Stomach (tissue), 9 donors: ENCODE data around the gene ABHD17B. TPM values are rescaled to one million over a fixed set of nuclear protein-coding genes. Genes with fewer than 3 reads are reported as not detected.

Source experiments
- DNase-seq, 2 donors: peaks; one replicate each; pipeline versions ENCODE4 v3.0.0 to v3.0.0-alpha.2; 2013 to 2019
- H3K27ac ChIP-seq, 5 donors: fragments of 200-600 bp in 4 of 5; sonication (generic) in 4 of 5; one replicate each; pipeline ENCODE4 v1.5.1; 2013 to 2019; ENCODE audit warnings: mild to moderate bottlenecking in 1 of 5, moderate library complexity in 1 of 5
- H3K27me3 ChIP-seq, 3 donors: fragments of 200-600 bp; sonication (generic); one replicate each; pipeline ENCODE4 v1.5.1; 2017 to 2019; ENCODE audit warnings: mixed run types in 1 of 3
- H3K36me3 ChIP-seq, 4 donors: fragments of 200-600 bp; sonication (generic); 1 replicate in 3 of 4; 2 replicates in 1 of 4; pipeline ENCODE4 v1.5.1; 2016 to 2019
- H3K4me1 ChIP-seq, 4 donors: fragments of 200-600 bp; sonication (generic); one replicate each; pipeline ENCODE4 v1.5.1; 2016 to 2019
- H3K4me3 ChIP-seq, 4 donors: fragments of 200-600 bp; sonication (generic) in 3 of 4; one replicate each; pipeline ENCODE4 v1.5.1; 2016 to 2019; ENCODE audit warnings: mild to moderate bottlenecking in 1 of 4
- H3K9me3 ChIP-seq, 4 donors: fragments of 200-600 bp; sonication (generic); one replicate each; pipeline ENCODE4 v1.5.1; 2016 to 2019
- CTCF ChIP-seq, 7 experiments: fragments of 450-650 bp in 4 of 7; fragments of 200-600 bp in 3 of 7; sonication (generic) in 3 of 7; IDR thresholded peaks; one replicate each; pipeline ENCODE4 v1.5.1; 2016 to 2019; ENCODE audit warnings: antibody characterized with exemption in 7 of 7, control low read depth in 2 of 7, mild to moderate bottlenecking in 1 of 7
- EP300 ChIP-seq: sonication (generic); formaldehyde crosslinking; IDR thresholded peaks from one replicate; pipeline ENCODE4 v1.6.1; 2017; ENCODE audit warnings: antibody characterized with exemption
- POLR2A ChIP-seq, 4 donors: fragments of 450-650 bp; IDR thresholded peaks; one replicate each; pipeline ENCODE4 v1.6.1; 2016; ENCODE audit warnings: antibody characterized with exemption in 4 of 4, control low read depth in 2 of 4, mild to moderate bottlenecking in 1 of 4, moderate library complexity in 1 of 4
- POLR2AphosphoS5 ChIP-seq, 3 donors: sonication (generic); formaldehyde crosslinking; IDR thresholded peaks; one replicate each; pipeline ENCODE4 v1.6.1; 2016; ENCODE audit warnings: antibody characterized with exemption in 3 of 3
- WGBS, 5 donors: extraction: QIAGEN DNeasy Blood & Tissue Kit in 3 of 5; methylation state at CpG; one replicate each; pipeline versions ENCODE4 v1.1.5 to v1.1.7; 2013 to 2018; 5-methylcytosine and 5-hydroxymethylcytosine counted together
- intact Hi-C: fragments of 100-400 bp; cut with DNase I; formaldehyde crosslinking; loops from one replicate; pipeline ENCODE4 v1.15.1; 2023; ENCODE audit warnings: low total_unique reads
- polyA plus RNA-seq, 3 donors: library from polyadenylated mRNA; stranded (reverse); fragments of 200-250 nt; gene quantifications; one replicate each; pipeline ENCODE4 v1.2.3, GENCODE V29; 2013
- total RNA-seq, 5 donors: library from RNA; depleted of rRNA; stranded (reverse); fragments of >200 nt; gene quantifications; one replicate each; pipeline versions ENCODE4 v1.1.0 to v1.2.3, GENCODE V29; 2014 to 2016
- donor health status: healthy with polysubstance abuse.
- donor health status: Bipolar disorder and iron deficiency.
- donor health status: healthy.

Gene ABHD17B
- total and polyA plus RNA-seq, 8 donors: 4.0 to 57.5 (median 11.2) TPM

- peaks cover 0 to 25% (median 8%) of the 10 kb centered on the region in 4 donors for H3K4me1 ChIP-seq
- H3K27me3 ChIP-seq: no peaks in the 10 kb centered on the region
- WGBS, 5 donors: 95 to 100% (median 96%) methylated on average over 2 of the region's 2 CpGs
- H3K9me3 ChIP-seq: no peaks in the 10 kb centered on the region
- no peak for DNase-seq
- no peak for TF ChIP-seq EP300
- TF ChIP-seq POLR2A (IDR thresholded peaks at IDR 0.05): no peak
- TF ChIP-seq CTCF (IDR thresholded peaks at IDR 0.05): no peak
- no peak for TF ChIP-seq POLR2AphosphoS5 (IDR thresholded peaks at IDR 0.05)
- intact Hi-C loops: no loop called here
- H3K27ac ChIP-seq: no peak overlapping the region
- no peak overlapping the region for H3K4me3 ChIP-seq
- peaks cover 0 to 4% (median under 1%) of the 10 kb centered on the region in 4 donors for H3K36me3 ChIP-seq
These were observed 31.1 kb upstream of the ABHD17B start for GRCh38 chr9:71941998-71942567.

GRCh38 chr9:71941060-71941568 lies 30.1 kb upstream of the ABHD17B start:
- 86 to 92% (median 89%) methylated on average over 2 of the region's 2 CpGs for WGBS, 5 donors
- H3K4me1 ChIP-seq: peaks cover 0 to 29% (median 13%) of the 10 kb centered on the region in 4 donors
- H3K9me3 ChIP-seq: no peaks in the 10 kb centered on the region
- no peaks in the 10 kb centered on the region for H3K27me3 ChIP-seq
- no peak overlapping the region for H3K27ac ChIP-seq
- no peak for DNase-seq
- no peaks in the 10 kb centered on the region for H3K36me3 ChIP-seq
- intact Hi-C loops: no loop called here
- no peak overlapping the region for H3K4me3 ChIP-seq
- TF ChIP-seq POLR2A (IDR thresholded peaks at IDR 0.05): no peak

GRCh38 chr9:71937898-71938297 lies 26.9 kb upstream of the ABHD17B start:
- Histone ChIP-seq H3K36me3 (no peaks in the 10 kb centered on the region), H3K27me3 (no peaks in the 10 kb centered on the region), H3K9me3 (no peaks in the 10 kb centered on the region), H3K4me1 (peaks cover 0 to 18% (median 7%) of the 10 kb centered on the region in 4 donors), H3K27ac (no peak overlapping the region), H3K4me3 (no peak overlapping the region)
- intact Hi-C loops: no loop called here
- no peak for TF ChIP-seq CTCF (IDR thresholded peaks at IDR 0.05)
- TF ChIP-seq POLR2A (IDR thresholded peaks at IDR 0.05): no peak
- no peak for TF ChIP-seq POLR2AphosphoS5 (IDR thresholded peaks at IDR 0.05)
- no peak for DNase-seq
- WGBS, 5 donors: 85 to 93% (median 86%) methylated on average over 1 of the region's 1 CpG

GRCh38 chr9:71937070-71937625 lies 26.2 kb upstream of the ABHD17B start:
- TF ChIP-seq EP300: no peak
- no peak for TF ChIP-seq POLR2AphosphoS5 (IDR thresholded peaks at IDR 0.05)
- no peak for TF ChIP-seq CTCF (IDR thresholded peaks at IDR 0.05)
- TF ChIP-seq POLR2A (IDR thresholded peaks at IDR 0.05): no peak
- no peak overlapping the region for H3K4me3 ChIP-seq
- no peaks in the 10 kb centered on the region for H3K9me3 ChIP-seq
- WGBS, 5 donors: 48 to 74% (median 61%) methylated on average over 4 of the region's 4 CpGs
- peak in 1 of 2 donors; percentile 18 for DNase-seq
- no peak overlapping the region for H3K27ac ChIP-seq
- peaks cover 0 to 18% (median 5%) of the 10 kb centered on the region in 4 donors for H3K4me1 ChIP-seq
- H3K27me3 ChIP-seq: no peaks in the 10 kb centered on the region
- no peaks in the 10 kb centered on the region for H3K36me3 ChIP-seq
- intact Hi-C loops: no loop called here

GRCh38 chr9:71936066-71936465 lies 25.1 kb upstream of the ABHD17B start:
- 56 to 84% (median 75%) methylated on average over 1 of the region's 1 CpG for WGBS, 5 donors

More at GRCh38 chr9:71936066-71936465, 25.1 kb upstream of the ABHD17B start:
- peaks cover 0 to 19% (median 5%) of the 10 kb centered on the region in 4 donors for H3K4me1 ChIP-seq
- H3K27ac ChIP-seq: no peak overlapping the region
- H3K4me3 ChIP-seq: no peak overlapping the region
- no peaks in the 10 kb centered on the region for H3K9me3 ChIP-seq
- no peak for DNase-seq
- TF ChIP-seq CTCF (IDR thresholded peaks at IDR 0.05) (no peak), POLR2AphosphoS5 (IDR thresholded peaks at IDR 0.05) (no peak), EP300 (no peak), POLR2A (IDR thresholded peaks at IDR 0.05) (no peak)
- intact Hi-C loops: no loop called here
- H3K27me3 ChIP-seq: no peaks in the 10 kb centered on the region
- H3K36me3 ChIP-seq: no peaks in the 10 kb centered on the region
